Eye (tissue), 1 donor: Measurements from ENCODE around the gene GPR162.
"Not testable (repeated sequence)": the region's sequence is repeated elsewhere in the genome, so short reads cannot be mapped to it uniquely, and the experiment has no call there.

Experiments
- DNase-seq: peaks from one replicate; pipeline ENCODE4 v3.0.0-alpha.2; 2015

Gene GPR162

GRCh38 chr12:6860116-6860515, 38.5 kb downstream of the GPR162 start:
- DNase-seq: no peak

GRCh38 chr12:6860942-6861341, 39.3 kb downstream of the GPR162 start:
- no peak for DNase-seq

GRCh38 chr12:6861391-6861790, 39.8 kb downstream of the GPR162 start:
- no peak for DNase-seq

GRCh38 chr12:6863033-6863432, 41.4 kb downstream of the GPR162 start:
- no peak for DNase-seq

GRCh38 chr12:6863586-6864321, 42.1 kb downstream of the GPR162 start:
- DNase-seq: no peak

GRCh38 chr12:6865307-6865706, 43.7 kb downstream of the GPR162 start:
- not testable (repeated sequence) for DNase-seq

- no peak for DNase-seq
Observed at GRCh38 chr12:6866163-6866919, 44.7 kb downstream of the GPR162 start.

- no peak for DNase-seq
Observed at GRCh38 chr12:6866920-6867412, 45.3 kb downstream of the GPR162 start.

- DNase-seq: peak; percentile 92
Observed at GRCh38 chr12:6867413-6868210, 46.0 kb downstream of the GPR162 start, which contains the start of gene TPI1. Gene TPI1 (plus strand): TSS chr12:6867531. CDS start chr12:6867567, 36 bp downstream.

GRCh38 chr12:6868211-6869048, 46.8 kb downstream of the GPR162 start:
- peak; percentile 26 for DNase-seq

GRCh38 chr12:6869049-6870021, 47.7 kb downstream of the GPR162 start:
- DNase-seq: peak; percentile 96

- not testable (repeated sequence) for DNase-seq
Observed at GRCh38 chr12:6870304-6870703, 48.7 kb downstream of the GPR162 start.

GRCh38 chr12:6871052-6871957, 49.7 kb downstream of the GPR162 start:
- DNase-seq: peak; percentile 10

GRCh38 chr12:6872073-6873048, 50.7 kb downstream of the GPR162 start:
- DNase-seq: peak; percentile 92

GRCh38 chr12:6873094-6874014, 51.7 kb downstream of the GPR162 start, which contains the start of gene SPSB2:
Gene SPSB2 (minus strand): TSS chr12:6873303. CDS start chr12:6872901, 402 bp downstream.
- peak; percentile 99 for DNase-seq

- not testable (repeated sequence) for DNase-seq
Observed at GRCh38 chr12:6874015-6874368, 52.4 kb downstream of the GPR162 start.
